Transverse colon (tissue), 4 donors: Measurements from ENCODE around the gene JCAD.

Experiments
- CTCF ChIP-seq, 5 experiments: fragments of 200-600 bp in 3 of 5; fragments of 450-650 bp in 2 of 5; sonication (generic) in 3 of 5; IDR thresholded peaks; 1 replicate in 2 of 5; 2 replicates in 3 of 5; pipeline ENCODE4 v1.5.1; 2016 to 2017; ENCODE audit warnings: antibody characterized with exemption in 5 of 5, inconsistent platforms in 3 of 5, mild to moderate bottlenecking in 2 of 5, moderate library complexity in 1 of 5
- EP300 ChIP-seq: sonication (generic); formaldehyde crosslinking; IDR thresholded peaks from one replicate; pipeline ENCODE4 v1.6.1; 2017; ENCODE audit warnings: antibody characterized with exemption, low read depth
- POLR2A ChIP-seq: fragments of 450-650 bp; IDR thresholded peaks from one replicate; pipeline ENCODE4 v1.6.1; 2016; ENCODE audit warnings: antibody characterized with exemption, mild to moderate bottlenecking, moderate library complexity
- POLR2AphosphoS5 ChIP-seq, 3 donors: sonication (generic); formaldehyde crosslinking; IDR thresholded peaks; one replicate each; pipeline ENCODE4 v1.6.1; 2016; ENCODE audit warnings: antibody characterized with exemption in 3 of 3

DNA sequence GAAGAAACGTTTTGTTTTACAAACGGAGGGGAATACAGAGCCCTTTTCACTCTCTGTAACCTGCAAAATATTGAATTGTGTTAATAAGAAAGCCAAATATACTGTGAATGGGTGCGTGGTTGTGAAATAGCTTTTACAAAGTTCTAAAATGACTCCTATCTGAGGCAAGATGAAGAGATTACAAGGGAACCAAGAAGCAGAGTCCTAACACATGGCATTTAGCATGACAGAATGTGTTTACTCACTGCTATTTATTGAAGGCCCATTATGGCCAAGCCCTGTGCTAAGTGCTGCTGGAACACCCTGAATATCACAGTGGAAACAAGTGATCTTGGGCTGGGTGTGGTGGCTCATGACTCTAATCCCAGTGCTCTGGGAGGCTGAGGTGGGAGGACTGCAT is 12.9 kb downstream of the JCAD start:
- TF ChIP-seq CTCF (IDR thresholded peaks at IDR 0.05) (no peak), POLR2A (no peak), POLR2AphosphoS5 (IDR thresholded peaks at IDR 0.05) (no peak), EP300 (no peak)
